Erythroblast (primary cell): Measurements from ENCODE around the gene GRPEL2.

ENCODE experiments used
- GATA1 ChIP-seq: IDR thresholded peaks from 2 replicates; pipeline ENCODE4 v1.6.1; 2011; ENCODE audit warnings: low read depth, mild to moderate bottlenecking, control low read depth, low read length, moderate library complexity
- POLR2A ChIP-seq: IDR thresholded peaks from 2 replicates; pipeline ENCODE4 v1.6.1; 2011; ENCODE audit warnings: mild to moderate bottlenecking, low read length

- TF ChIP-seq POLR2A (no peak), GATA1 (no peak)
Observed at GRCh38 chr5:149355688-149356087, 10.4 kb downstream of the GRPEL2 start.
